ENCODE results near the gene MYO7B. TPM values are rescaled to one million over a fixed set of nuclear protein-coding genes. Genes with fewer than 3 reads are reported as not detected.

MYO7B gene
- total RNA-seq, 2 experiments from 2014 or later: 0.75 to 1.5 TPM

DNA sequence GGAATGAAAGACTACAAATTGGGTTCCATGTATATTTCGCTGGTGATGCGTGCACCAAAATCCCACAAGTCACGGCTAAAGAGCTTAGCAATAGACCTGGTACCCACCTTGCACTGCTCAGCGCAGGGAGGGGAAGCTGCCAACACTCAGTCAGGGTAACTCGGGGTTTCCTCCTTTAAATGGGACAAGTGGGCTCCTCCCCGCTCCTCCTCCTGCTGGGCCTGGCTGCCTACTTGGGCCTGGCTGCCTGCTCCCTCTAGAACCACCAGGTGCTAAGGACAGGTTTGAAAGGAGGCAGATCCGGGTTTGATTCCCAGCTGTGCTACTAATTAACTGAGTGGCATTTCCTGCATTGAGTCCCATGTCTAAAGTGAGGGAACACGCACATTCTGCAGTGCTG lies 23.4 kb downstream of the MYO7B start:
- intact Hi-C loops (cut with DNase I, micrococcal nuclease): no loop called here
- Mint-ChIP-seq H3K4me3 (no peak overlapping the region), H3K27me3 (peaks cover 14% of the 10 kb centered on the region), H3K27ac (no peak overlapping the region), H3K36me3 (ENCODE audit: low read depth) (no peaks in the 10 kb centered on the region), H3K4me1 (peaks cover 12% of the 10 kb centered on the region), H3K9me3 (ENCODE audit: low read depth) (peaks cover 6% of the 10 kb centered on the region)
- DNase-seq (no peak), ATAC-seq (no peak)
- POLR2A ChIA-PET: no interaction called here
- CTCF ChIA-PET: no interaction called here

DNA sequence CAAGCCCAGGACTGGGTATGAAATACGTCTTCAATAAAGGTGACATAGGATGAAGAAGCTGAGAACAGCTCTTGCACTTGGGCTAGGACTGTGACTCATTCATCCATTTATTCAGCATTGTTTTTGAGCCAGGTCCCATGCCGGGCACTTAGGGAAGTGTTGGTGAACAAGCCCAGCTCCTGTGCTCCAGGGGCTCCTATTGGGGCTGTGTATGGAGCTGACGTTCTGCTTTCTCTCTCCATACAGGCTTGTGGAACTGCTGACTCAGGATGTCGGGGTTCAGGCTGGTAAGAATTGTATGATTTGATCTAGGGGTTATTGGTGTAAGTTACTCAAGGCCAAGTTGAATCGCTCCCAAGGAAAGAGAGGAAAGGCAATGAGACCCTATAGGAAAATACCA lies 24.0 kb downstream of the MYO7B start:
- DNase-seq: no peak
- Mint-ChIP-seq H3K4me1 (peaks cover 17% of the 10 kb centered on the region), H3K9me3 (ENCODE audit: low read depth) (peaks cover 6% of the 10 kb centered on the region), H3K4me3 (no peak overlapping the region), H3K27me3 (peaks cover 14% of the 10 kb centered on the region), H3K36me3 (ENCODE audit: low read depth) (no peaks in the 10 kb centered on the region), H3K27ac (no peak overlapping the region)
- ATAC-seq: no peak
- intact Hi-C loops (cut with DNase I, micrococcal nuclease): no loop called here
- CTCF ChIA-PET: no interaction called here
- POLR2A ChIA-PET: no interaction called here

DNA sequence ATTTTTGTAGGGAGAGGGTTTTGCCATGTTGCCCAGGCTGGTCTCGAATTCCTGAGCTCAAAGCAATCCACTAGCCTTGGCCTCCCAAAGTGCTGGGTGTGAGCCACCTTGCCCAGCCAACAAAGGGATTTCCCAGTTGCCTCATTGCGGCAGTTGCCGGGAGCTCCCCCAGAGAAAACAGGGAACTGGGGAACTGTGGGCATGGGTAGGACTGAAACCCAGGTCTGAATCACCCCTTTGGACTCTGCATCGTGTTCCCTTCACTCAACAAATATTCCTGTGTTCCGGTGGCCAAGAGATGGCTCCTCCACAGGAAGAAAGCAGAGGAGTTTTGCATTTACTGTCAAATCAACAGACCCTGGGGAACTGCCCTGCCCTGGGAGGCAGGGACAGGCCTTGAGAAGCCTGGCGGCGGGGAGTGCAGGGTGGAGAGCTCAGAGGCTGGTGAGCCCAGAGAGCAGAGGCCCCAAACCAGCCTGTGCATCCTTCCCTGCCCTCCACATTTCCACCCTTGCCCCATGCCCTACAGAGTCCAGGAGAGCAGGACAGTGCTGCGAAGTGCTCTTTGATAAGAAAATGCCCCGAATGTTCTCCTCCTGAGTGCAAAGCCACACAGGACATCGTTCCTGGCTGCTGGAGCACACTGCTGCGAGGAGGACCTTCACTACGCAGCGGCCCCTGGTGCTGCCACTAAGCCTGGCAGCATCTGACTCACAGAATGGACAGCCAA lies 24.9 kb downstream of the MYO7B start:
- CTCF ChIA-PET: interaction anchor here (0.6 to 1.0 kb wide), 3 partner anchors 22 to 90 kb away, joined by 3 read pairs; no protein-coding TSS in a partner anchor
- Mint-ChIP-seq H3K27me3 (peaks cover 12% of the 10 kb centered on the region), H3K4me3 (no peak overlapping the region), H3K36me3 (ENCODE audit: low read depth) (no peaks in the 10 kb centered on the region), H3K27ac (no peak overlapping the region), H3K9me3 (ENCODE audit: low read depth) (peaks cover 6% of the 10 kb centered on the region), H3K4me1 (peaks cover 18% of the 10 kb centered on the region)
- DNase-seq (no peak), ATAC-seq (no peak)
- POLR2A ChIA-PET: no interaction called here
- intact Hi-C loops (cut with DNase I, micrococcal nuclease): no loop called here

DNA sequence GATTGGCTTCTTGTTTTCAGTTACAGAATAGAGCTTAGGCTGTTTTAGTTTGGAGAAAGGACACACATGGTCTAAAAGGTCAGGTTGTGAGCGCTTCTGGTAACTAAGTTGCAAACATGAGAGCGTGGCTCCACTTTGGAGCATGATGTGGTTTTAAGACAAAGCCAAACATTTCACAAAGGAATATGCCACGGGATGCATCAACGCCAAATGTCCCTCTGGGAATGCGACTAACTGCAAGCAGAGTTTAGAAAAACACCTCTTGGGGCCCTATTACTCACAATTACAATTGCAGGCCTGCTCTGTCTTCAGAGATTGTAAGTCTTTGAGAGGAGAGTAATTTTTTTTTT lies 25.4 kb downstream of the MYO7B start:
- no peak for ATAC-seq
- H3K27me3 Mint-ChIP-seq: peaks cover 10% of the 10 kb centered on the region
- H3K36me3 Mint-ChIP-seq (ENCODE audit: low read depth): no peaks in the 10 kb centered on the region
- peaks cover 18% of the 10 kb centered on the region for H3K4me1 Mint-ChIP-seq
- H3K4me3 Mint-ChIP-seq: no peak overlapping the region
- ChIA-PET CTCF (interaction anchor here (0.6 to 1.0 kb wide), 2 partner anchors 30 to 89 kb away, joined by 3 read pairs; no protein-coding TSS in a partner anchor), POLR2A (no interaction called here)
- peaks cover 6% of the 10 kb centered on the region for H3K9me3 Mint-ChIP-seq (ENCODE audit: low read depth)
- DNase-seq: no peak
- intact Hi-C loops (cut with DNase I, micrococcal nuclease): no loop called here
- no peak overlapping the region for H3K27ac Mint-ChIP-seq

DNA sequence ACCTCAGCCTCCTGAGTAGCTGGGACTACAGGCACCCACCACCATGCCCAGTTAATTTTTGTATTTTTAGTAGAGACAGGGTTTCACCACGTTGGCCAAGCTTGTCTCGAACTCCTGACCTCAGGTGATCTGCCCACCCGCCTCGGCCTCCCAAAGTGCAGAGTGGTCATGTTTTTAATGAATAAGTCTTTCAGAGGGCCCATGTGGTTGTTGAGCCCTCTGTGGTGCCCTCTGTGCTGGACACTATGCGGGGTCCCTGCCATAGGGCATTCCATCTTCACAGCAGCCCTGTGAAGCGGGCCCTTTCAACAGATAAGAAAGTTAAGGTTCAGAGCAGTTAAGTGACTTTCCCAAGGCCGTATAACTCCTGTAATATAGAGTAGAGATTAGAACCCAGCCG lies 25.9 kb downstream of the MYO7B start:
- H3K36me3 Mint-ChIP-seq (ENCODE audit: low read depth): no peaks in the 10 kb centered on the region
- DNase-seq (no peak), ATAC-seq (no peak)
- ChIA-PET CTCF (interaction anchor here (1.0 kb wide), 1 partner anchor 30 kb away, joined by 3 read pairs; no protein-coding TSS in a partner anchor), POLR2A (no interaction called here)
- H3K4me3 Mint-ChIP-seq: no peak overlapping the region
- H3K9me3 Mint-ChIP-seq (ENCODE audit: low read depth): peaks cover 6% of the 10 kb centered on the region
- H3K27me3 Mint-ChIP-seq: peaks cover 10% of the 10 kb centered on the region
- intact Hi-C loops (cut with DNase I, micrococcal nuclease): no loop called here
- H3K27ac Mint-ChIP-seq: no peak overlapping the region
- peaks cover 18% of the 10 kb centered on the region for H3K4me1 Mint-ChIP-seq

DNA sequence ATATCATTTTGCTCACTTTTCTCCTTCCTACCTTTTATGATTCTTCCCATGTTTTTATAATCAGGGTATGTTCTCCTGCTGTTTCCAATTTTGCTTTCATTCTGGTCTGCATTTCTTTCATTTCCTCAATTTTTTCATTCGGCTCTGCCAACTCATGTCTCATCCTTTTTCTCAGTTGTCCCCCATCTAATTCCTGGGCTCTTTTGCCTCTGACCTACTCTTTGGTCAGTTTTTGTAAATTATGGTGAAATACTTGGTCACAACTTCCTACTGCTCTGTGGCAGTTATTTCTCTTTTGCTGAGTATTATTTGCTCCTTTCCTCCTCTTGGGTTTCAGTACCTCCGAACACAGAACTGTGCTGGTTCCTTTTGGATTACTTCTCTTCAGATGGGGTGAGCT lies 27.5 kb downstream of the MYO7B start:
- no peaks in the 10 kb centered on the region for H3K36me3 Mint-ChIP-seq (ENCODE audit: low read depth)
- peaks cover 18% of the 10 kb centered on the region for H3K4me1 Mint-ChIP-seq
- no peak overlapping the region for H3K4me3 Mint-ChIP-seq
- intact Hi-C loops (cut with DNase I, micrococcal nuclease): loop anchor here (1.0 kb wide), 1 partner anchor 37 kb away; the partner anchor contains the start of gene IWS1 (in 2 of the 2)
- no peaks in the 10 kb centered on the region for H3K9me3 Mint-ChIP-seq (ENCODE audit: low read depth)
- H3K27ac Mint-ChIP-seq: no peak overlapping the region
- DNase-seq (no peak), ATAC-seq (no peak)
- CTCF ChIA-PET: interaction anchor here (1.1 to 1.3 kb wide), 2 partner anchors 28 to 87 kb away, joined by 4 to 5 read pairs; no protein-coding TSS in a partner anchor
- POLR2A ChIA-PET: interaction anchor here (0.5 to 1.3 kb wide), 2 partner anchors 36 to 105 kb away, joined by 3 to 5 read pairs; partner anchors contain the start of gene IWS1
- peaks cover 5% of the 10 kb centered on the region for H3K27me3 Mint-ChIP-seq

DNA sequence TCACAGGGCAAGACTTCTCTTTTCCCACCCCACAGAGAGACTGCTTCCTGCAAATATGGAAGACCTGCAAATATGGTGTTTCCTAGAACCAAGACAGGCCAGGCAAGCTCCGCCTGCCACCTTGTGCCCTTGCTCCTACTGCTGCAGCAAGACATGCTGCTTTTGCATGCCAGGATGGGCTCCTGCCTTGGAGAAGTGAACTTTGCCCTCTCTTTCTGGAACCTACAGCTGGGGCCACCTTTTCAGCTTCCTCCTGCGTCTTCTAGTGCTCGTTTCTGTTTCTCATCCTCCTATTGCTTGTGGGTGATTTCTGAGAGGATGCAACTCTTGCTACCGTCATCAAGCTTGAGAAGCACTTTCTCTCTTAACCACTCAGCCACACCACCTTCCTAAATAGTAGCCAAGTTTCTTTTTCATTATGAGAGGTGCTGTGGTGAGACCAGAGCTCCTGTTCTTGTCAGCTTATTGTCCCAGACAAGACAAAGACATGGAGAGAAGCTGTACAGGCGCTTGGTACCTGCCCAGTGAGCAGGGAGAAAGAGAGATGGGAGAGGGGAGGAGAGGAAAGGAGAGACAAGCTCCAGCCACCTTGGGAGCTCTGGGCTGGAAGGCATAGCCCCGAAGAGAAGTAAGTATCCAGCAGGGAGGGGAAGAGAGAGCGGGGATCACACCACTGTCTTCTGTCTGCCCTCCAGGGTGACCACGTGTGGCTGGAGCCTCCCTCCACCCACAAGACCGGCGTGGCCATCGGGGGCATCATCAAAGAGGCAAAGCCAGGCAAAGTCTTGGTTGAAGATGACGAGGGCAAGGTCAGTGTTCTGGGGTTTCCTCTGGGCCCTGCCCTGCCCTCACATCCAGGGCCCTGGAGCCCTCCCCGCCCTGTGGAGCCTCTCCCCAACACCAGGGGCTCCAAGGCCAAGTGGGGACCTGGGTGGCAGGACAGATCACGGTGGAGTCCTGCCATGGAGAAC lies 28.3 kb downstream of the MYO7B start:
- ChIA-PET CTCF (interaction anchor here (0.6 to 1.3 kb wide), 4 partner anchors 27 to 148 kb away, joined by 3 to 5 read pairs (median 4); no protein-coding TSS in a partner anchor), POLR2A (interaction anchor here (0.5 to 1.3 kb wide), 3 partner anchors 12 to 105 kb away, joined by 3 to 5 read pairs (median 3); partner anchors contain the start of gene IWS1)
- ATAC-seq (peak; percentile 94), DNase-seq (peak; percentile 48)
- intact Hi-C loops (cut with DNase I, micrococcal nuclease): loop anchor here (1.0 kb wide), 1 partner anchor 37 kb away; the partner anchor contains the start of gene IWS1 (in 2 of the 2)
- peaks cover 3% of the 10 kb centered on the region for H3K27me3 Mint-ChIP-seq
- no peaks in the 10 kb centered on the region for H3K9me3 Mint-ChIP-seq (ENCODE audit: low read depth)
- no peaks in the 10 kb centered on the region for H3K36me3 Mint-ChIP-seq (ENCODE audit: low read depth)
- H3K4me3 Mint-ChIP-seq: no peak overlapping the region
- H3K4me1 Mint-ChIP-seq: peaks cover 18% of the 10 kb centered on the region
- peak overlapping the region; percentile 61 for H3K27ac Mint-ChIP-seq

DNA sequence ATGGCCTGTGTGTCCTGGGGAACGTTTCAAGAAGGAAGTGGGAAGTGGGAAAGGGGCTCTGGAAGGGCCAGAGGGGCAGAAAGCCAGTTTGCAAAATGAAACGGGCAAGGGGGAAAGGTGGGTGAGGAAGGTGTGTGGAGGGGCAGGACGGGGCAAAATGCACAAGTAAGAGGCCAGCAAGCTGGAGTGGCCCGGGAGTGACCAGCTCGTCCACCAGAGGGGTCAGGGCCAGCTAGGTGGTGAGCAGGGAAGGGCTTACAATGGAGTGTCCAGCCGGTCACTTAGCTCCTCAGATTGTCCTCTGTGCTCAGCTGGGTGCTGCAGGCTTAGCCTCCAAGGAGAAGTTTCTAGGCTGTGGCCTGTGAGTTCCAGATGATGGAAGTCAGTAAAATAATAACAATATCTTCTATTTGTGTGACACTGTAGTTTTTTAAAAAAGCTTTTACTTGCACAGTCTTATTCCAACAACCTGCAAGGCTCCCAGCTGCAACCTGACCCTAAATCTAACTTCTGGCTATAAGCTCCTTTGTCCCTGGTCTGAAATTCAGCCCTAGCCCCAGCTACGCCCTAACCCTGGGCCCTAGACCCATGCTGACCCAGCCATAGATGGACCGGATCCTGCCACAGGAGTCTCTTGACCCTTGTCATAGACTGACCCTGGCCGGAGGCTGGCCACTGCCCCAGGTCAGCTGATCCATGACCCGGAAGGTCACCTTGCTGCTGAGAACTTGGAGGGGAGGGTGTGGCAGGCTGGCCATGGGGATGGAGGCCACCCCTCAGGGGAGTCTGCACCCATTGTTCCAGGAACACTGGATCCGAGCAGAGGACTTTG lies 29.2 kb downstream of the MYO7B start:
- intact Hi-C loops (cut with DNase I, micrococcal nuclease): no loop called here
- H3K4me1 Mint-ChIP-seq: peaks cover 18% of the 10 kb centered on the region
- DNase-seq: no peak
- no peak for ATAC-seq
- H3K4me3 Mint-ChIP-seq: no peak overlapping the region
- H3K36me3 Mint-ChIP-seq (ENCODE audit: low read depth): no peaks in the 10 kb centered on the region
- ChIA-PET POLR2A (no interaction called here), CTCF (interaction anchor here (0.7 to 1.3 kb wide), 2 partner anchors 53 to 85 kb away, joined by 3 to 4 read pairs; no protein-coding TSS in a partner anchor)
- peak overlapping the region; percentile 4 for H3K27ac Mint-ChIP-seq
- peaks cover 4% of the 10 kb centered on the region for H3K27me3 Mint-ChIP-seq
- H3K9me3 Mint-ChIP-seq (ENCODE audit: low read depth): no peaks in the 10 kb centered on the region

DNA sequence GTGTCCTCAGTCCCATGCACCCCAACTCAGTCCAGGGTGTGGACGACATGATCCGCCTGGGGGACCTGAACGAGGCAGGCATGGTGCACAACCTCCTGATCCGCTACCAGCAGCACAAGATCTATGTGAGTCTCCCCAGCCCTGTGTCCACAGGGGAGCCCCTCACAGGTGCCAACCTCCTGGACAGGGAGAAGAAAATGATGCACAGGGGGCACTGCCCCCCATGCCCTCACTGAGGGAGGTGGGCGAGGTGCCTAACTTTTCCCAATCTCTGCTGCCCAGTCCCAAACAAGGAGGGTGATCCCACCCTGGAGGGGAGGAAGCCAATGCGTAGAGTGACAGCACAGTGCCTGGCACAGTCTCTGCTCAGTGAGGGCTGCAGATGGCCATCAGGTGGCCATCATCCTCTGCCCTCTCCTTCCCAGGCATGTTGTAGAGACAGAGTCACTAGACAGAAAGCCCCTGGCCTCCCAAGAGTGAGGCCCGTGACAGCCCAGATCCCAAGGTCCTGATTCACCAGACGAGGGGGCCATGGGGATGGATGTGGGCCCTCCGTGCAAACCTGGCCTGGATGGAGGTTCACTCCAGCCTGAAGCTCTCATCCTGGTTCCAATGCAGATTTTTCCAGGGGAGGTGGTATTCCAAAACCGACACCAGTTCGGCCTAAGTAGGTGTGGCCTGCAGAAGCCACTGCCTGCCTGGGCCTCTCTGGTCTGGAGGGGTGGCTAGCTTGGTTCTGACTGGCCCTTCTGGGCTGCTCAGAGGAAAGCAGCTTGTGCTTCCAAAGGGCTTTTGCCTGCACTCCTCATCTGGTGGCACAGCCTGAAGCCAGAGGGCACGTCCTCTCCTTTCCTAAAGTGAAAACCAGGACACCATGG lies 30.0 kb downstream of the MYO7B start:
- Mint-ChIP-seq H3K4me3 (no peak overlapping the region), H3K27ac (no peak overlapping the region), H3K9me3 (ENCODE audit: low read depth) (no peaks in the 10 kb centered on the region), H3K4me1 (peaks cover 18% of the 10 kb centered on the region), H3K27me3 (peaks cover 4% of the 10 kb centered on the region), H3K36me3 (ENCODE audit: low read depth) (no peaks in the 10 kb centered on the region)
- ATAC-seq (no peak), DNase-seq (no peak)
- intact Hi-C loops (cut with DNase I, micrococcal nuclease): no loop called here
- POLR2A ChIA-PET: no interaction called here
- CTCF ChIA-PET: no interaction called here

DNA sequence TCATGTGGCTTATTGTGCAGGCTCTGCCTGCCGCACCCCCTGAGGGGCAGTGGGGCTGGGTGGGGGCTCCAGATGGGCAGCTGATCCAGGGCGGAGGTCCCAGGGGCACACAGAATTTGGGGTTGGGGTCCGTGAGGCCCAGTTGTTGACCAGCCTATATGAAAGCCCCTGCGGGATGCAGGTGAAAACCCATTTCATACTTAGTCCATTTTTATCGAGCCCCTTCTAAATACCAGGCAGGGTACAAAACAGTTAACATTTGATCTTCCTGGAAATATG lies 30.6 kb downstream of the MYO7B start:
- ChIA-PET POLR2A (no interaction called here), CTCF (no interaction called here)
- no peaks in the 10 kb centered on the region for H3K36me3 Mint-ChIP-seq (ENCODE audit: low read depth)
- no peak overlapping the region for H3K4me3 Mint-ChIP-seq
- DNase-seq (no peak), ATAC-seq (no peak)
- H3K27me3 Mint-ChIP-seq: peaks cover 4% of the 10 kb centered on the region
- intact Hi-C loops (cut with DNase I, micrococcal nuclease): no loop called here
- H3K4me1 Mint-ChIP-seq: peaks cover 18% of the 10 kb centered on the region
- no peak overlapping the region for H3K27ac Mint-ChIP-seq
- H3K9me3 Mint-ChIP-seq (ENCODE audit: low read depth): no peaks in the 10 kb centered on the region
